Raji (cell line): ENCODE results near the gene AAGAB.

Experiments used
- POLR2A ChIP-seq: IDR thresholded peaks from 2 replicates; pipeline ENCODE4 v1.6.1; 2011; ENCODE audit warnings: low read depth, low read length, control low read depth; ENCODE audit not compliant: insufficient read depth

The AAGAB gene

GRCh38 chr15:67227846-67228245 is 26.6 kb downstream of the AAGAB start:
- TF ChIP-seq POLR2A = no peak

- no peak for TF ChIP-seq POLR2A
Observed at GRCh38 chr15:67227431-67227830, 27.0 kb downstream of the AAGAB start.

- TF ChIP-seq POLR2A = no peak
Observed at GRCh38 chr15:67225336-67225735, 29.1 kb downstream of the AAGAB start.

GRCh38 chr15:67224889-67225288 is 29.6 kb downstream of the AAGAB start:
- TF ChIP-seq POLR2A = no peak

- TF ChIP-seq POLR2A = no peak
Observed at GRCh38 chr15:67219288-67219687, 35.2 kb downstream of the AAGAB start.

- no peak for TF ChIP-seq POLR2A
Observed at GRCh38 chr15:67218428-67218827, 36.0 kb downstream of the AAGAB start.

GRCh38 chr15:67216859-67217258 is 37.6 kb downstream of the AAGAB start:
- TF ChIP-seq POLR2A = no peak

- no peak for TF ChIP-seq POLR2A
Observed at GRCh38 chr15:67215102-67215501, 39.4 kb downstream of the AAGAB start.

- TF ChIP-seq POLR2A = no peak
Observed at GRCh38 chr15:67212684-67213367, 41.6 kb downstream of the AAGAB start.

- no peak for TF ChIP-seq POLR2A
Observed at GRCh38 chr15:67210555-67211168, 43.8 kb downstream of the AAGAB start.

GRCh38 chr15:67208396-67208795 is 46.1 kb downstream of the AAGAB start:
- no peak for TF ChIP-seq POLR2A

- no peak for TF ChIP-seq POLR2A
Observed at GRCh38 chr15:67207555-67208207, 46.8 kb downstream of the AAGAB start.

- no peak for TF ChIP-seq POLR2A
Observed at GRCh38 chr15:67202991-67203390, 51.5 kb downstream of the AAGAB start.

- no peak for TF ChIP-seq POLR2A
Observed at GRCh38 chr15:67202091-67202490, 52.4 kb downstream of the AAGAB start.

- no peak for TF ChIP-seq POLR2A
Observed at GRCh38 chr15:67201136-67201535, 53.3 kb downstream of the AAGAB start.
